OCI-LY7 (cell line): ENCODE results near the gene BOLA3. TPM values are rescaled to one million over a fixed set of nuclear protein-coding genes. Genes with fewer than 3 reads are reported as not detected.

ENCODE experiments used
- BruUV-seq: library from RNA; stranded (reverse); fragments of 400-500 nt; replicated peaks from 2 replicates; lab custom pipeline; 2021; lab: Mats Ljungman, UMichigan
- CTCF ChIA-PET: fragments of 300-600 bp; sonication (Branson Sonifier 250); formaldehyde crosslinking; loops from one replicate; lab custom pipeline; 2022; ENCODE audit warnings: antibody characterized with exemption; ENCODE audit not compliant: unreplicated experiment; lab: Charles Lee
- POLR2A ChIA-PET: fragments of 300-600 bp; sonication (Branson Sonifier 250); formaldehyde crosslinking; loops from one replicate; lab custom pipeline; 2022; ENCODE audit warnings: antibody characterized with exemption; lab: Charles Lee
- DNase-seq: peaks from one replicate; pipeline ENCODE4 v3.0.0-alpha.2; 2015; ENCODE audit warnings: low spot score
- H2AFZ ChIP-seq: fragments of 200-600 bp; sonication (generic), shearing (Covaris generic); 2 replicates; pipeline ENCODE4 v1.6.1; 2014; ENCODE audit warnings: mild to moderate bottlenecking, antibody characterized with exemption, low read length, moderate library complexity
- H3K27ac ChIP-seq: fragments of 200-600 bp; sonication (generic); 2 replicates; pipeline ENCODE4 v1.5.1; 2014; ENCODE audit warnings: mixed run types, low read depth, mild to moderate bottlenecking, moderate library complexity, low read length, inconsistent platforms; ENCODE audit not compliant: poor library complexity, severe bottlenecking
- H3K36me3 ChIP-seq: fragments of 200-600 bp; sonication (generic); 2 replicates; pipeline ENCODE4 v1.6.1; 2014; ENCODE audit warnings: mild to moderate bottlenecking, antibody characterized with exemption, low read length, moderate library complexity, mixed read lengths; ENCODE audit not compliant: insufficient read depth
- H3K4me1 ChIP-seq: fragments of 200-600 bp; sonication (generic); 2 replicates; pipeline ENCODE4 v1.5.1; 2014; ENCODE audit warnings: mild to moderate bottlenecking, low read length; ENCODE audit not compliant: insufficient read depth, poor library complexity, severe bottlenecking
- H3K4me2 ChIP-seq: fragments of 200-600 bp; sonication (generic); 2 replicates; pipeline ENCODE4 v1.6.1; 2014; ENCODE audit warnings: mild to moderate bottlenecking, low read length
- H3K4me3 ChIP-seq: fragments of 200-600 bp; sonication (generic); 2 replicates; pipeline ENCODE4 v1.5.1; 2014; ENCODE audit warnings: mild to moderate bottlenecking, low read depth, low read length; ENCODE audit not compliant: poor library complexity, severe bottlenecking
- H3K79me2 ChIP-seq: fragments of 200-600 bp; sonication (generic); 2 replicates; pipeline ENCODE4 v1.6.1; 2016; ENCODE audit warnings: low read depth, mild to moderate bottlenecking, low read length, moderate library complexity, mixed read lengths; ENCODE audit not compliant: insufficient read depth
- H3K9me2 ChIP-seq: fragments of 200-600 bp; sonication (generic); 2 replicates; pipeline ENCODE4 v1.6.1; 2016; ENCODE audit warnings: mild to moderate bottlenecking, low read length, mixed read lengths; ENCODE audit not compliant: insufficient read depth
- H3K9me3 ChIP-seq: fragments of 200-600 bp; sonication (generic); 2 replicates; pipeline ENCODE4 v1.6.1; 2014; ENCODE audit warnings: mild to moderate bottlenecking, mixed run types, low read length, mixed read lengths
- H4K20me1 ChIP-seq: fragments of 200-600 bp; sonication (generic); 2 replicates; pipeline ENCODE4 v1.6.1; 2014; ENCODE audit warnings: mild to moderate bottlenecking, antibody characterized with exemption, low read length, moderate library complexity, mixed read lengths; ENCODE audit not compliant: insufficient read depth
- EZH2phosphoT487 ChIP-seq: fragments of 200-600 bp; sonication (generic); IDR thresholded peaks from 2 replicates; pipeline ENCODE4 v1.6.1; 2018; ENCODE audit warnings: low read depth, borderline replicate concordance, mild to moderate bottlenecking, mixed run types, antibody characterized with exemption, low read length, moderate library complexity, mixed read lengths
- intact Hi-C: fragments of 100-400 bp; cut with micrococcal nuclease; formaldehyde crosslinking; loops from one replicate; pipeline ENCODE4 v1.10.0; 2022; ENCODE audit not compliant: unreplicated experiment
- total RNA-seq, 2 experiments: library from RNA; depleted of rRNA in 1 of 2; stranded (reverse); fragments of >200 nt in 1 of 2; shearing (Covaris generic) in 1 of 2; gene quantifications; 2 replicates each; pipeline ENCODE4 v1.2.3, GENCODE V29; 2014 to 2022
- TF ChIP-seq, protein P1 (sequence below): fragments of 200-600 bp; sonication (generic); conservative IDR thresholded peaks from 2 replicates; pipeline ENCODE4 v1.5.1; 2014; ENCODE audit warnings: mild to moderate bottlenecking, antibody characterized with exemption, low read length, moderate library complexity, mixed read lengths

The BOLA3 gene
- total RNA-seq, 2 experiments from 2014 or later = 33.6 to 53.3 TPM

DNA sequence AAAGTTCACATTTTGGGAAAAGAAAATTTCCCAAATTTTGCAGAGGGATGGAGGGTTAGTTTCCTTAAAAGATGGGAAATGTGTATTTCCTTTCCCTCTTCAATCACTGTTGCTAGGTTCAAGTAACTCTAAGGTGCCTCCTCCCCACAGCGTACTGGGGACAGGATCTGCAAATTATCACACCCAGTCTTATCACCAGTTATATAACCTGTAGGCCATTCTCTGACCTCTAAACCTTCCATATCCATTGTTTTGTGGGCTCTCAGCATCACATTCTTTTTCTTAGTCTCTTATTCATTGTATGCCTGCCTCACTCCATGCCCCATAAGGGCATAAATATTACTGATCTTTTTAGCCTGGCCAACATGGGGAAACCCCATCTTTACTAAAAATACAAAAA lies 47.1 kb upstream of the BOLA3 start:
- no peak overlapping the region for H3K4me3 ChIP-seq
- H3K27ac ChIP-seq = no peak overlapping the region
- POLR2A ChIA-PET = no interaction called here
- peaks cover 8% of the 10 kb centered on the region for H3K79me2 ChIP-seq
- no peaks in the 10 kb centered on the region for H3K9me2 ChIP-seq
- H3K36me3 ChIP-seq = peaks cover 7% of the 10 kb centered on the region
- no peak for DNase-seq
- H3K9me3 ChIP-seq = no peaks in the 10 kb centered on the region
- TF ChIP-seq, protein P1, sequence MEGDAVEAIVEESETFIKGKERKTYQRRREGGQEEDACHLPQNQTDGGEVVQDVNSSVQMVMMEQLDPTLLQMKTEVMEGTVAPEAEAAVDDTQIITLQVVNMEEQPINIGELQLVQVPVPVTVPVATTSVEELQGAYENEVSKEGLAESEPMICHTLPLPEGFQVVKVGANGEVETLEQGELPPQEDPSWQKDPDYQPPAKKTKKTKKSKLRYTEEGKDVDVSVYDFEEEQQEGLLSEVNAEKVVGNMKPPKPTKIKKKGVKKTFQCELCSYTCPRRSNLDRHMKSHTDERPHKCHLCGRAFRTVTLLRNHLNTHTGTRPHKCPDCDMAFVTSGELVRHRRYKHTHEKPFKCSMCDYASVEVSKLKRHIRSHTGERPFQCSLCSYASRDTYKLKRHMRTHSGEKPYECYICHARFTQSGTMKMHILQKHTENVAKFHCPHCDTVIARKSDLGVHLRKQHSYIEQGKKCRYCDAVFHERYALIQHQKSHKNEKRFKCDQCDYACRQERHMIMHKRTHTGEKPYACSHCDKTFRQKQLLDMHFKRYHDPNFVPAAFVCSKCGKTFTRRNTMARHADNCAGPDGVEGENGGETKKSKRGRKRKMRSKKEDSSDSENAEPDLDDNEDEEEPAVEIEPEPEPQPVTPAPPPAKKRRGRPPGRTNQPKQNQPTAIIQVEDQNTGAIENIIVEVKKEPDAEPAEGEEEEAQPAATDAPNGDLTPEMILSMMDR = no peak
- TF ChIP-seq EZH2phosphoT487 = no peak
- no peak overlapping the region for H2AFZ ChIP-seq
- peaks cover 7% of the 10 kb centered on the region for H4K20me1 ChIP-seq
- CTCF ChIA-PET = no interaction called here
- intact Hi-C loops = no loop called here
- BruUV-seq = no TSS peak
- H3K4me1 ChIP-seq = peaks cover 30% of the 10 kb centered on the region
- no peak overlapping the region for H3K4me2 ChIP-seq

DNA sequence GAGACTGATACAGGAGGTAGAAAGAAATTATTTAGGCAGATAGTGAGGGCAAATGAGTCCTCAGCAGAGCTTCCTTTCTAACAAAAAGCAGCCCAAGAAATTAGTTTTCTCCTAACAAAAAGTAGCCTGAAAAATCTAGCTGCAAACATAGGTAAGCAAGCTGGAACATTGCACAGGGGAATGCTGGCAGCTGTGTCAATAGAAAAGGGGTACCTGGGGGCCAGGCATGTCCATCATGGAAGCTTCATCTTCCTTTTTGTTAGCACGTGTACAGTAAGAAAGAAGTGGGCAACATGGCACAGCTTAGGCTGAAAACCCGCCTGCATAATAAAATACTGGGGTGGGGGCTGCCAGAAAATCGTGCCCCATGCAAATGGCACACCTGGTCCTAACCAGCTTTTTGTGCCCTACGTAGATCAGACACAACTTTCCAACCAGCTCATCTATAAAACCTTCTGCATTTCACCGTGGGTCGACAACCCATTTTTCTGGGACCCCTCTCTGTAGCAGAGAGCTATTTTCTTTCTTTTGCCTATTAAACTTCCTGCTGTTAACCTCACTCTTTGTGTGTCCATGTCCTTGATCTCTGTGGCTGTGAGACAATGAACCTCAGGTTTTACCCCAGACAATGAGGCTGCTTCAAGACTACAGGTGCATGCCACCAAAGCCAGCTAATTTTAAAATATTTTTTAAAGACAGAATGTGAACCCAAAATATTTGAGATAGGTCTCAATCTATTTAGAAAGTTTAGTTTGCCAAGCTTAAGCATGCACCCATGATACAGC lies 44.1 kb upstream of the BOLA3 start:
- H3K4me2 ChIP-seq = peak overlapping the region; percentile 13; the same call in 1 of the 2 replicates
- POLR2A ChIA-PET = interaction anchor here (0.6 to 1.9 kb wide), 10 partner anchors 8 to 23 kb away, joined by 3 to 15 read pairs (median 4); partner anchors contain the start of gene MOB1A
- H3K4me3 ChIP-seq = no peak overlapping the region

More for the DNA sequence above, 44.1 kb upstream of the BOLA3 start:
- no peak for TF ChIP-seq EZH2phosphoT487
- TF ChIP-seq, protein P1 = no peak
- H3K9me3 ChIP-seq = no peaks in the 10 kb centered on the region
- peak overlapping the region; percentile 17; the same call in 1 of the 2 replicates for H2AFZ ChIP-seq
- no peaks in the 10 kb centered on the region for H3K79me2 ChIP-seq
- no peaks in the 10 kb centered on the region for H3K9me2 ChIP-seq
- H3K36me3 ChIP-seq = no peaks in the 10 kb centered on the region
- CTCF ChIA-PET = interaction anchor here (1.0 kb wide), 1 partner anchor 13 kb away, joined by 3 read pairs; the partner anchor contains the start of gene MOB1A
- no TSS peak for BruUV-seq
- intact Hi-C loops = no loop called here
- peaks cover 34% of the 10 kb centered on the region for H3K4me1 ChIP-seq
- H4K20me1 ChIP-seq = no peaks in the 10 kb centered on the region
- no peak for DNase-seq
- no peak overlapping the region for H3K27ac ChIP-seq
